ENCODE data around the gene GKAP1. TPM values are rescaled to one million over a fixed set of nuclear protein-coding genes. Genes with fewer than 3 reads are reported as not detected.
"Not testable (repeated sequence)": the region's sequence is repeated elsewhere in the genome, so short reads cannot be mapped to it uniquely, and the experiment has no call there.

GKAP1 gene
- total and polyA plus RNA-seq, 2 experiments from 2014 or later, result 5.0 to 5.7 TPM

- no peak overlapping the region for H3K4me2 ChIP-seq
- H3K36me3 ChIP-seq (replicated peaks; ENCODE audit: insufficient read depth, low read depth), result no peaks in the 10 kb centered on the region
- H3K9me3 ChIP-seq (ENCODE audit: low read depth), result no peaks in the 10 kb centered on the region
- TF ChIP-seq CTCF (IDR thresholded peaks at IDR 0.05; ENCODE audit: poor library complexity), result no peak
- no peak for TF ChIP-seq EZH2 (IDR thresholded peaks at IDR 0.05; ENCODE audit: borderline replicate concordance)
- TF ChIP-seq EZH2phosphoT487 (IDR thresholded peaks at IDR 0.05; ENCODE audit: low read depth, severe bottlenecking, unreplicated experiment), result no peak
- H3K27me3 ChIP-seq, result no peaks in the 10 kb centered on the region
- WGBS (ENCODE audit: low lambda C conversion rate, missing lambda C conversion rate), result 95% methylated on average over 4 of the region's 4 CpGs
- no peaks in the 10 kb centered on the region for H3K79me2 ChIP-seq
- H3K27ac ChIP-seq, result no peak overlapping the region
- H4K20me1 ChIP-seq (ENCODE audit: insufficient read depth, poor library complexity, severe bottlenecking), result no peaks in the 10 kb centered on the region
- no peak for DNase-seq (ENCODE audit: low spot score)
- no peak overlapping the region for H2AFZ ChIP-seq
- no peak overlapping the region for H3K4me3 ChIP-seq
- no peaks in the 10 kb centered on the region for H3K4me1 ChIP-seq (ENCODE audit: insufficient read depth)
- no peaks in the 10 kb centered on the region for H3K9me2 ChIP-seq (replicated peaks; ENCODE audit: insufficient read depth)
Observed at GRCh38 chr9:83733739-83734138, 83.8 kb downstream of the GKAP1 start.

GRCh38 chr9:83728591-83729368 is 88.8 kb downstream of the GKAP1 start:
- not testable (repeated sequence) for H3K4me2 ChIP-seq; H3K27ac ChIP-seq; H3K36me3 ChIP-seq (replicated peaks; ENCODE audit: insufficient read depth, low read depth); H4K20me1 ChIP-seq (ENCODE audit: insufficient read depth, poor library complexity, severe bottlenecking); DNase-seq (ENCODE audit: low spot score); H3K79me2 ChIP-seq; H3K4me1 ChIP-seq (ENCODE audit: insufficient read depth); H3K4me3 ChIP-seq; H3K9me2 ChIP-seq (replicated peaks; ENCODE audit: insufficient read depth); H3K9me3 ChIP-seq (ENCODE audit: low read depth); H2AFZ ChIP-seq; H3K27me3 ChIP-seq
- 87% methylated on average over 11 of the region's 22 CpGs for WGBS (ENCODE audit: low lambda C conversion rate, missing lambda C conversion rate)

GRCh38 chr9:83724436-83724835 is 93.1 kb downstream of the GKAP1 start:
- Histone ChIP-seq H3K4me2 (no peak overlapping the region), H4K20me1 (ENCODE audit: insufficient read depth, poor library complexity, severe bottlenecking) (no peaks in the 10 kb centered on the region), H3K27me3 (no peaks in the 10 kb centered on the region), H3K4me3 (no peak overlapping the region), H2AFZ (no peak overlapping the region), H3K79me2 (no peaks in the 10 kb centered on the region), H3K9me2 (replicated peaks; ENCODE audit: insufficient read depth) (no peaks in the 10 kb centered on the region), H3K27ac (no peak overlapping the region), H3K36me3 (replicated peaks; ENCODE audit: insufficient read depth, low read depth) (no peaks in the 10 kb centered on the region), H3K9me3 (ENCODE audit: low read depth) (no peaks in the 10 kb centered on the region), H3K4me1 (ENCODE audit: insufficient read depth) (no peaks in the 10 kb centered on the region)
- TF ChIP-seq EZH2 (IDR thresholded peaks at IDR 0.05; ENCODE audit: borderline replicate concordance) (no peak), EZH2phosphoT487 (IDR thresholded peaks at IDR 0.05; ENCODE audit: low read depth, severe bottlenecking, unreplicated experiment) (no peak), CTCF (IDR thresholded peaks at IDR 0.05; ENCODE audit: poor library complexity) (no peak)
- DNase-seq (ENCODE audit: low spot score), result no peak

- H3K4me2 ChIP-seq, result no peak overlapping the region
- WGBS (ENCODE audit: low lambda C conversion rate, missing lambda C conversion rate), result 59% methylated on average over 2 of the region's 2 CpGs
- no peaks in the 10 kb centered on the region for H3K9me3 ChIP-seq (ENCODE audit: low read depth)
- no peaks in the 10 kb centered on the region for H3K9me2 ChIP-seq (replicated peaks; ENCODE audit: insufficient read depth)
- no peak overlapping the region for H2AFZ ChIP-seq
- H3K79me2 ChIP-seq, result no peaks in the 10 kb centered on the region
- H3K36me3 ChIP-seq (replicated peaks; ENCODE audit: insufficient read depth, low read depth), result no peaks in the 10 kb centered on the region
- no peak overlapping the region for H3K27ac ChIP-seq
- H3K27me3 ChIP-seq, result no peaks in the 10 kb centered on the region
- no peak overlapping the region for H3K4me3 ChIP-seq
- no peaks in the 10 kb centered on the region for H3K4me1 ChIP-seq (ENCODE audit: insufficient read depth)
- no peaks in the 10 kb centered on the region for H4K20me1 ChIP-seq (ENCODE audit: insufficient read depth, poor library complexity, severe bottlenecking)
- DNase-seq (ENCODE audit: low spot score), result no peak
- no peak for TF ChIP-seq EZH2 (IDR thresholded peaks at IDR 0.05; ENCODE audit: borderline replicate concordance)
- no peak for TF ChIP-seq EZH2phosphoT487 (IDR thresholded peaks at IDR 0.05; ENCODE audit: low read depth, severe bottlenecking, unreplicated experiment)
- no peak for TF ChIP-seq CTCF (IDR thresholded peaks at IDR 0.05; ENCODE audit: poor library complexity)
Observed at GRCh38 chr9:83722726-83723495, 94.7 kb downstream of the GKAP1 start.
